KMS-11 (cell line): ENCODE results near the gene CD81.

ENCODE experiments used
- H2AFZ ChIP-seq: fragments of 200-600 bp; sonication (generic); 2 replicates; pipeline ENCODE4 v1.6.1; 2016; ENCODE audit warnings: antibody characterized with exemption, mixed run types, low read depth
- H3K27ac ChIP-seq: fragments of 200-600 bp; sonication (generic); 2 replicates; pipeline ENCODE4 v1.6.1; 2016; ENCODE audit warnings: mild to moderate bottlenecking, mixed run types
- H3K27me3 ChIP-seq: fragments of 200-600 bp; sonication (generic); 2 replicates; pipeline ENCODE4 v1.6.1; 2017; ENCODE audit warnings: mild to moderate bottlenecking, low read depth, mixed run types, moderate library complexity; ENCODE audit not compliant: insufficient read depth
- H3K36me3 ChIP-seq: fragments of 200-600 bp; sonication (generic); 2 replicates; pipeline ENCODE4 v1.6.1; 2017; ENCODE audit warnings: mild to moderate bottlenecking, mixed run types; ENCODE audit not compliant: insufficient read depth
- H3K4me1 ChIP-seq: fragments of 200-600 bp; sonication (generic); 2 replicates; pipeline ENCODE4 v1.6.1; 2016; ENCODE audit warnings: mild to moderate bottlenecking, low read depth, mixed run types; ENCODE audit not compliant: poor library complexity, severe bottlenecking
- H3K4me2 ChIP-seq: fragments of 200-600 bp; sonication (generic); 2 replicates; pipeline ENCODE4 v1.7.0; 2016; ENCODE audit warnings: mild to moderate bottlenecking, mixed run types
- H3K4me3 ChIP-seq: fragments of 200-600 bp; sonication (generic); IDR thresholded peaks from 2 replicates; pipeline ENCODE4 v1.6.1; 2017; ENCODE audit warnings: low read depth, low read length, mixed read lengths; ENCODE audit not compliant: insufficient read depth
- H3K79me2 ChIP-seq: fragments of 200-600 bp; sonication (generic); 2 replicates; pipeline ENCODE4 v1.6.1; 2016; ENCODE audit warnings: low read depth, mixed run types; ENCODE audit not compliant: insufficient read depth
- H3K9ac ChIP-seq: fragments of 200-600 bp; sonication (generic); 2 replicates; pipeline ENCODE4 v1.6.1; 2016; ENCODE audit warnings: mild to moderate bottlenecking, mixed run types
- H4K20me1 ChIP-seq: fragments of 200-600 bp; sonication (generic); 2 replicates; pipeline ENCODE4 v1.6.1; 2016; ENCODE audit warnings: mild to moderate bottlenecking, mixed run types; ENCODE audit not compliant: insufficient read depth
- TF ChIP-seq, protein P1 (sequence below): fragments of 200-600 bp; sonication (generic); conservative IDR thresholded peaks from 2 replicates; pipeline ENCODE4 v1.6.1; 2017; ENCODE audit warnings: low read depth, mild to moderate bottlenecking, antibody characterized with exemption, low read length, moderate library complexity, mixed read lengths

Gene CD81

DNA sequence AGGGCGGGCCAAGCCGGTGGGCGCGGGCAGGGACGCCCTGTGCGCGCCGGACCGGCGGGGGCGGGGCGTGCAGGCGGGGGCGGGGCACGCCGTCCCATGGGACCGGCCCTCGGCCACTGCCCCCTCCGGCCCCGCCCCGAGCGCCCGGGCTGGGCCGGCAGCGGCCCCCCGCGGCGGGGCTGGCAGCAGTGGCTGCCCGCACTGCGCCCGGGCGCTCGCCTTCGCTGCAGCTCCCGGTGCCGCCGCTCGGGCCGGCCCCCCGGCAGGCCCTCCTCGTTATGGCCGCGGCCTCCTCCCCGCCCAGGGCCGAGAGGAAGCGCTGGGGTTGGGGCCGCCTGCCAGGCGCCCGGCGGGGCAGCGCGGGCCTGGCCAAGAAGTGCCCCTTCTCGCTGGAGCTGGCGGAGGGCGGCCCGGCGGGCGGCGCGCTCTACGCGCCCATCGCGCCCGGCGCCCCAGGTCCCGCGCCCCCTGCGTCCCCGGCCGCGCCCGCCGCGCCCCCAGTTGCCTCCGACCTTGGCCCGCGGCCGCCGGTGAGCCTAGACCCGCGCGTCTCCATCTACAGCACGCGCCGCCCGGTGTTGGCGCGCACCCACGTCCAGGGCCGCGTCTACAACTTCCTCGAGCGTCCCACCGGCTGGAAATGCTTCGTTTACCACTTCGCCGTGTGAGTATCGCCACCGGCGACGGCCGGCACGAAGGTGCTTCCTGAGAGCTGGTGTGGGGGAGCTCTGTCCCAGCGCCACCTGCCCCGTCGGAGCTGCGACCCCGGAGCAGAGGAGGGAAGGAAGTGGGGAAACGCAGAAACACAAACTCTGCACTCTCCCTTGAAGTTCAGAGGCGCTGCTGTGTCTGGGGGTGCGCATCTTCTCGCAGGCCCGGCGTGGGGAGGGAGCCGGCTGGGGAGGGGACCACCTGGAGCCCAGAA is 68.0 kb downstream of the CD81 start, which contains the start of gene KCNQ1:
KCNQ1 (plus strand) TSS at position 188 of the 925 bp plus-strand sequence; CDS start at position 279, 91 bp downstream.
- Histone ChIP-seq H3K36me3 (no peaks in the 10 kb centered on the region), H3K4me3 (no peak within 1 kb of the TSS), H3K79me2 (peaks cover 5% of the 10 kb centered on the region; the same call in 1 of the 2 replicates), H3K4me2 (peak within 1 kb of the TSS; percentile 95), H3K27ac (no peak within 1 kb of the TSS), H4K20me1 (no peaks in the 10 kb centered on the region), H3K4me1 (peaks cover 55% of the 10 kb centered on the region), H3K27me3 (no peaks in the 10 kb centered on the region), H2AFZ (peak within 1 kb of the TSS; percentile 73), H3K9ac (peak within 1 kb of the TSS; percentile 46; the same call in 1 of the 2 replicates)
- TF ChIP-seq, protein P1, sequence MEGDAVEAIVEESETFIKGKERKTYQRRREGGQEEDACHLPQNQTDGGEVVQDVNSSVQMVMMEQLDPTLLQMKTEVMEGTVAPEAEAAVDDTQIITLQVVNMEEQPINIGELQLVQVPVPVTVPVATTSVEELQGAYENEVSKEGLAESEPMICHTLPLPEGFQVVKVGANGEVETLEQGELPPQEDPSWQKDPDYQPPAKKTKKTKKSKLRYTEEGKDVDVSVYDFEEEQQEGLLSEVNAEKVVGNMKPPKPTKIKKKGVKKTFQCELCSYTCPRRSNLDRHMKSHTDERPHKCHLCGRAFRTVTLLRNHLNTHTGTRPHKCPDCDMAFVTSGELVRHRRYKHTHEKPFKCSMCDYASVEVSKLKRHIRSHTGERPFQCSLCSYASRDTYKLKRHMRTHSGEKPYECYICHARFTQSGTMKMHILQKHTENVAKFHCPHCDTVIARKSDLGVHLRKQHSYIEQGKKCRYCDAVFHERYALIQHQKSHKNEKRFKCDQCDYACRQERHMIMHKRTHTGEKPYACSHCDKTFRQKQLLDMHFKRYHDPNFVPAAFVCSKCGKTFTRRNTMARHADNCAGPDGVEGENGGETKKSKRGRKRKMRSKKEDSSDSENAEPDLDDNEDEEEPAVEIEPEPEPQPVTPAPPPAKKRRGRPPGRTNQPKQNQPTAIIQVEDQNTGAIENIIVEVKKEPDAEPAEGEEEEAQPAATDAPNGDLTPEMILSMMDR = no peak

- Histone ChIP-seq H3K9ac (peak overlapping the region; percentile 46; the same call in 1 of the 2 replicates), H3K4me1 (peaks cover 52% of the 10 kb centered on the region), H3K27me3 (no peaks in the 10 kb centered on the region), H3K27ac (no peak overlapping the region), H3K4me2 (peak overlapping the region; percentile 95), H3K79me2 (peaks cover 5% of the 10 kb centered on the region; the same call in 1 of the 2 replicates), H2AFZ (peak overlapping the region; percentile 73), H3K4me3 (no peak overlapping the region), H4K20me1 (no peaks in the 10 kb centered on the region), H3K36me3 (no peaks in the 10 kb centered on the region)
- TF ChIP-seq, protein P1 = no peak
These were observed 68.8 kb downstream of the CD81 start for GRCh38 chr11:2445746-2446551.

- TF ChIP-seq, protein P1 = no peak
- peaks cover 45% of the 10 kb centered on the region for H3K4me1 ChIP-seq
- H4K20me1 ChIP-seq = no peaks in the 10 kb centered on the region
- H3K4me2 ChIP-seq = peak overlapping the region; percentile 95
- H3K9ac ChIP-seq = peak overlapping the region; percentile 46; the same call in 1 of the 2 replicates
- no peak overlapping the region for H3K4me3 ChIP-seq
- H2AFZ ChIP-seq = no peak overlapping the region
- no peaks in the 10 kb centered on the region for H3K27me3 ChIP-seq
- H3K36me3 ChIP-seq = no peaks in the 10 kb centered on the region
- no peak overlapping the region for H3K27ac ChIP-seq
- peaks cover 5% of the 10 kb centered on the region; the same call in 1 of the 2 replicates for H3K79me2 ChIP-seq
These were observed 69.6 kb downstream of the CD81 start for GRCh38 chr11:2446590-2447252.
